Lung (tissue), 12 donors: ENCODE measurements around the gene TOB1. TPM values are rescaled to one million over a fixed set of nuclear protein-coding genes. Genes with fewer than 3 reads are reported as not detected.
A peak's percentile ranks its signal among the peaks of the same experiment; 100 is the strongest.

Experiments
- ATAC-seq: fragments of 200-7000 bp; cut with Tn5 transposase; one replicate; pipeline ENCODE4 v1.9.1; 2020; ENCODE audit warnings: moderate number of reproducible peaks; ENCODE audit not compliant: insufficient read depth, low FRiP score
- DNase-seq, 3 donors: peaks; one replicate each; pipeline ENCODE4 v3.0.0-alpha.2; 2013 to 2017
- H3K27ac ChIP-seq, 2 donors: one replicate each; pipeline ENCODE4 v1.5.1; 2013; ENCODE audit warnings: mild to moderate bottlenecking in 2 of 2, moderate library complexity in 2 of 2, control low read depth in 1 of 2, inconsistent platforms in 1 of 2, low read depth in 1 of 2, low read length in 1 of 2
- H3K27me3 ChIP-seq, 3 donors: one replicate each; pipeline ENCODE4 v1.5.1; 2013; ENCODE audit warnings: low read length in 2 of 3; ENCODE audit not compliant: control insufficient read depth in 3 of 3, insufficient read depth in 3 of 3
- H3K36me3 ChIP-seq, 4 donors: one replicate each; pipeline ENCODE4 v1.5.1; 2013; ENCODE audit warnings: low read length in 4 of 4, mild to moderate bottlenecking in 1 of 4, moderate library complexity in 1 of 4; ENCODE audit not compliant: control insufficient read depth in 4 of 4, insufficient read depth in 4 of 4
- H3K4me1 ChIP-seq, 5 donors: one replicate each; pipeline ENCODE4 v1.5.1; 2013; ENCODE audit warnings: low read length in 5 of 5, mild to moderate bottlenecking in 2 of 5, moderate library complexity in 1 of 5; ENCODE audit not compliant: control insufficient read depth in 5 of 5, insufficient read depth in 5 of 5
- H3K4me3 ChIP-seq: one replicate; pipeline ENCODE4 v1.5.1; 2013; ENCODE audit warnings: mild to moderate bottlenecking, control low read depth, moderate library complexity
- H3K9ac ChIP-seq, 2 donors: one replicate each; pipeline ENCODE4 v1.5.1; 2013; ENCODE audit warnings: low read length in 2 of 2, control low read depth in 1 of 2; ENCODE audit not compliant: insufficient read depth in 1 of 2
- H3K9me3 ChIP-seq, 4 donors: one replicate each; pipeline ENCODE4 v1.5.1; 2013; ENCODE audit warnings: low read length in 3 of 4, mild to moderate bottlenecking in 1 of 4, moderate library complexity in 1 of 4; ENCODE audit not compliant: control insufficient read depth in 4 of 4, insufficient read depth in 3 of 4
- CTCF ChIP-seq: IDR thresholded peaks from 2 replicates; pipeline ENCODE4 v1.5.1; 2012; ENCODE audit warnings: mild to moderate bottlenecking; ENCODE audit errors: control extremely low read depth, extremely low read depth
- WGBS, 2 donors: extraction: QIAGEN DNeasy Blood & Tissue Kit; methylation state at CpG; one replicate each; pipeline ENCODE4 v1.1.7; 2013; 5-methylcytosine and 5-hydroxymethylcytosine counted together
- polyA plus RNA-seq, 2 donors: library from polyadenylated mRNA; stranded (reverse); fragments of 200-250 nt; gene quantifications; one replicate each; pipeline ENCODE4 v1.2.1, GENCODE V29; 2013
- total RNA-seq, 2 donors: library from RNA; depleted of rRNA in 1 of 2; stranded (reverse); fragments of >200 nt in 1 of 2; gene quantifications; one replicate each; pipeline ENCODE4 v1.2.1, GENCODE V29; 2014 to 2021
- donor health status: control.
- donor health status: control.
- donor health status: Bipolar disorder and iron deficiency.
- donor health status: healthy.
- donor health status: DM: yes; HTN: yes; CAD: no.

The TOB1 gene
- total and polyA plus RNA-seq, 4 donors, result 15.3 to 75.5 (median 29.5) TPM

- Histone ChIP-seq H3K4me3 (no peak overlapping the region), H3K9me3 (no peaks in the 10 kb centered on the region), H3K4me1 (peaks cover 0 to 9% (median 2%) of the 10 kb centered on the region in 5 donors), H3K9ac (no peak overlapping the region), H3K27me3 (no peaks in the 10 kb centered on the region), H3K36me3 (no peaks in the 10 kb centered on the region), H3K27ac (no peak overlapping the region)
- WGBS, 2 donors, result 39 to 62% methylated on average over 2 of the region's 2 CpGs
- DNase-seq (no peak), ATAC-seq (no peak)
- no peak for TF ChIP-seq CTCF
These were observed 5.7 kb upstream of the TOB1 start for GRCh38 chr17:50871898-50872297.

GRCh38 chr17:50871364-50871763 is 5.2 kb upstream of the TOB1 start:
- no peaks in the 10 kb centered on the region for H3K27me3 ChIP-seq
- WGBS, 2 donors, result 28 to 60% methylated on average over 4 of the region's 4 CpGs
- no peaks in the 10 kb centered on the region for H3K36me3 ChIP-seq
- H3K4me1 ChIP-seq, result peaks cover 0 to 9% (median 2%) of the 10 kb centered on the region in 5 donors
- no peak overlapping the region for H3K27ac ChIP-seq
- TF ChIP-seq CTCF, result no peak
- H3K9me3 ChIP-seq, result no peaks in the 10 kb centered on the region
- no peak overlapping the region for H3K9ac ChIP-seq
- no peak for DNase-seq
- no peak overlapping the region for H3K4me3 ChIP-seq
- ATAC-seq, result no peak

GRCh38 chr17:50868602-50869001 is 2.4 kb upstream of the TOB1 start:
- 56 to 74% methylated on average over 1 of the region's 1 CpG for WGBS, 2 donors
- TF ChIP-seq CTCF, result no peak
- ATAC-seq, result no peak
- Histone ChIP-seq H3K27ac (peak overlapping the region in 1 of 2 donors; percentile 76), H3K27me3 (no peaks in the 10 kb centered on the region), H3K36me3 (no peaks in the 10 kb centered on the region), H3K4me3 (no peak overlapping the region), H3K9ac (peak overlapping the region; percentile 8 to 70), H3K4me1 (peaks cover 0 to 19% (median 4%) of the 10 kb centered on the region in 5 donors), H3K9me3 (no peaks in the 10 kb centered on the region)
- no peak for DNase-seq

- WGBS, 2 donors, result 14 to 22% methylated on average over 1 of the region's 1 CpG
- H3K4me1 ChIP-seq, result peaks cover 0 to 19% (median 6%) of the 10 kb centered on the region in 5 donors
- no peak for DNase-seq
- no peaks in the 10 kb centered on the region for H3K27me3 ChIP-seq
- ATAC-seq, result no peak
- H3K9ac ChIP-seq, result peak overlapping the region; percentile 8 to 70
- H3K36me3 ChIP-seq, result peaks cover 0 to 3% (median 2%) of the 10 kb centered on the region in 4 donors
- no peaks in the 10 kb centered on the region for H3K9me3 ChIP-seq
- H3K4me3 ChIP-seq, result no peak overlapping the region
- peak overlapping the region in 1 of 2 donors; percentile 98 for H3K27ac ChIP-seq
- no peak for TF ChIP-seq CTCF
These were observed 1.9 kb upstream of the TOB1 start for GRCh38 chr17:50868140-50868438.
